Endometrial microvascular endothelial cells (primary cell): ENCODE results near the gene EHBP1L1. TPM values are rescaled to one million over a fixed set of nuclear protein-coding genes. Genes with fewer than 3 reads are reported as not detected.

Source experiments
- in situ Hi-C: cut with HindIII; loops from 2 replicates; pipeline ENCODE4 v1.10.0; 2017; ENCODE audit warnings: low sequenced_read_pairs, low pct_unique_long_range_greater_than_20kb; ENCODE audit errors: inconsistent ontology term
- total RNA-seq: library from RNA; depleted of rRNA; stranded (reverse); fragments of >200 nt; gene quantifications from one replicate; pipeline ENCODE4 v1.2.3, GENCODE V29; 2015; ENCODE audit errors: inconsistent ontology term

Gene EHBP1L1
- total RNA-seq, 1 donor from 2014 or later = 50.5 TPM

DNA sequence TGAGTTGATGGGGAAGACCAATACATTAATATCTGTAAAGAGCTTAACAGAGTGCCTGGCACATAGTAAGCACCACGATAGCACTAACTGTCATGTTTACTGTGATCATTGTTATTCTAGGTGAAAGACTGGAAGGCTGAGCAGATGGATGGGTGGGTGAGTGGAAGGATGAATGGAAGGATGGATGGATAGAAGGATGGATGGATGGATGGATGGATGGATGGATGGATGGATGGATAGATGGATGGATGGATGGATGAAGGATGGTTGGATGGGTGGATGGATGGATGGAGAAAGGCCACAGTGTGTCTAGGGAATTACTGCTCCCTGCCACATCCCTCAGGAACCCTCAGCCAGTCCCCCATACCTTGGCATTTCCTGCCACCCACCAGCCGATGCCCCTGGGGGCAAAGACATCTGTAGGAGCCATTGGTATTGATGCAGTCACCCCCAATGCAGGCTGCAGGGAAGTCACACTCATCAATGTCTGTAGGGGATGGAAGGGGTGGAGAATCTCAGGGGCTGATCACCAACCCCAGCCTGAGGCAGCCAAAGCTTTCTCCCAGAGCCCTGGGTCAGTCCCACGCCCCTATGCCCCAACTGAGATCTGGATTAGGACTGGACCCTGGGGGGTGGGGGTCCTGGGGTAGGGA lies 33.0 kb upstream of the EHBP1L1 start:
- in situ Hi-C loops = no loop called here

DNA sequence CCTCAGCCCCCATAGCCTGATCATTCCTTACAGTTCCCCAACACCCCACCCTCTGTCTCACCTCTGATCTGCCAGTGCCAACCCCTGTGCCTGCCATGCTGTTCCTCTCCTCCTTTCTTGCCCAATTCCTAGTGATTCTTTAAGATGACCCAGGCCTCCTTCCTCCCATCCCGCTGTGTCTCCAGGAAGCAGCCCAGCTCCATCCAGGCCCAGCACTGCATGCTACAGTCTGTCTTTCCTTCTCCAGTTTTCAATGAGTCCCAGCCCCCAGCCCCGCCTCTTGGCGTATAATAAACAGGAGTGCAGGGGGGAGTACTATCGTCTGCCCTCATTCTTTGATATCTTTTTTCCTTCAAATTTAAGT lies 30.0 kb upstream of the EHBP1L1 start:
- in situ Hi-C loops = no loop called here

DNA sequence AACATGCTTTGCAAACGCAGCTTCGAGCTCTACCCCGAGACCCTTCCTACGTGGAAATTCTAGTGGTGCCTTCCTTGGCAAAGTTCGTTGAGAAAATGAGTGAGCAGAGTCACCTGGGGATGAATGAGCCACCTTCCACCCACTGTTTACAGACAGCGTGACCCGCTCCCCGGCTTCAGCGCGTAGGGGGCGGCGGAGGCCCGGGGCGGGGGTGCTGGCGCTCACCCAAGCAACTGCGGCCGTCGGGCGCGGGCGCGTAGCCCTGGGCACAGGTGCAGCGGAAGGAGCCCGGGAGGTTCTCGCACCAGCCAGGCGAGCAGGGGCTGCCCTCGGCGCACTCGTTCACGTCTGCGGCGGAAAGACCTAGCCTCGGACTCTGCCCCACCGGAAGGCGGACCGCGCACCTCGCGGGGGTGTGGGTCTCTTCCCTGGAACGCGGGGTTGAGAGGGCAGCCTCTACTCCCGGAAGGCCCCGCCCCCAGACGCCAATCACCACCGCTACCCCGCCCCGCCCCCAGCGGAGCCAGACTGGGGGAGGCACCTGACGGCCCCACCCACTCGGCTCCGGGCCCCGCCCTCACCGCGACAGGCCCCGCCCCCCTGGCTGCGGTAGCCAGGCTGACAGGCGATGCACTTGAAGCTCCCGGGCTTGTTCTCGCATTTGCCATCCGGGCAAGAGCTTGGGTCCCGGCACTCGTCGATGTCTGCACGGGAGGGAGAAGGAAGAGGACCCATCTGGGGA lies 29.5 kb upstream of the EHBP1L1 start:
- in situ Hi-C loops = no loop called here

DNA sequence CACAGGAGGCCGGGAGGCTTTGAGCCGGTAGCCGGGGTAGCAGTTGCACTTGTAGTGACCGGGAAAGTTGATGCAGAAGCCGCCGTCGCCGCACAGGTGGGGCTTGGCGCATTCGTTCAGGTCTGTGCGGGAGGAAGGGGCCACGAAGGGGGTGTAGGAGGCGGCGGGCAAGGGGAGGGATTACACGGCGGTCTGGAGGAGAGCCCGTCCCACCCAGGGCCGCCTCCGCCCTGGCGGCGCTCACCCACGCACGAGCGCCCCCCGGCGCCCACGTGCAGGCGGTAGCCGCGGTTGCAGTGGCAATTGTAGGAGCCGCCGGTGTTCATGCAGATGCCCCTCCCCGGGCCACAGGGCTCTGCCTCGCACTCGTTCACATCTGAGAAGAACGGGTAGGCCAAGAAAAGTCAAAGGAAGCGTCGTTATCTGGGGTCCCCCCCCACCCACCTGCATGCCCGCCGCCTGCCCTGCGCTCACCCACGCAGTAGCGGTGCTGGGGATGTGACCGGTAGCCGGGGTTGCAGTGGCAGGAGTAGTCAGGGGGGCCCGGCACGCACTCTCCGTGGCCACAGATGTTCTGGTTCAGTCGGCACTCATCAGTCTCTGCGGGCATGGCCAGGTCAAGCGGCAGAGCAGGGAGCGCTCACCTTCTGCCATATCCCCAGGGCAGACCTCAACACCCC lies 28.3 kb upstream of the EHBP1L1 start:
- in situ Hi-C loops = no loop called here

DNA sequence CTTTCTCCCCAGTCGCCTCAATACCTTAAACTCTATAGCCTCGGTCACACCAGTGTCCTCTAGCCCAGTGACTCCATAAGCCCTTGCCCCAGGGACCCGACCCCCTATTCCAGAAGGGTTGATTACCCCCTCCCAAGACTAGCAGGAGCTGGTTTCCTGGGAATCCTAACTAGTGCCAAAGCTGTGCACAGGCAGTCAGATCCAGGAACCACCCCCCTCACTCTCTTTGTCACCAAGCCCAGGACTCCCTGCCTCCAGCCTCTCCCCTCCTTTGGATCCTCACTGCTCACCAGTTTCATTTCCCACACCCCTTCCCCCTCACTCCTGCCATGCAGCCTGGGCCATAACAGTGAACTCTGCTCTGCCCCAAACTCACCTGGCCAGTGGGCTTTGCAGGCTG lies 27.5 kb upstream of the EHBP1L1 start:
- in situ Hi-C loops = no loop called here

DNA sequence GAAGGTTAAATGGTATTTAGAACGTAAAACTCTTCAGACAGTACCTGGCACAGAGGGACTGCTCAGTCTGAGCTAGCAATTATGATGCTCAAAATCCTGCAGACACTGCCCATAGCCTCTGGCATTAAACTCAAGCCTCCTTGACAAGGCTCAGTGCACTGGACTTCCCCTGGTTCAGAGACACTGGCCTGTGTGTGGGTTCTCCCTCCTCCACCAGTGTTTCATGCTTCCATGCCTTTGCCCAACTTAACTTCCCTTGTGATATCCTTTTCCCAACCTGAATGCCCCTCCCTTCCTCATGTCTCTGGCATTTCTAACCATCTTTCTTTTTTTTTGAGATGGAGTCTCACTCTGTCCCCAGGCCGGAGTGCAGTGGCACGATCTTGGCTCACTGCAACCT lies 26.8 kb upstream of the EHBP1L1 start:
- in situ Hi-C loops = no loop called here

DNA sequence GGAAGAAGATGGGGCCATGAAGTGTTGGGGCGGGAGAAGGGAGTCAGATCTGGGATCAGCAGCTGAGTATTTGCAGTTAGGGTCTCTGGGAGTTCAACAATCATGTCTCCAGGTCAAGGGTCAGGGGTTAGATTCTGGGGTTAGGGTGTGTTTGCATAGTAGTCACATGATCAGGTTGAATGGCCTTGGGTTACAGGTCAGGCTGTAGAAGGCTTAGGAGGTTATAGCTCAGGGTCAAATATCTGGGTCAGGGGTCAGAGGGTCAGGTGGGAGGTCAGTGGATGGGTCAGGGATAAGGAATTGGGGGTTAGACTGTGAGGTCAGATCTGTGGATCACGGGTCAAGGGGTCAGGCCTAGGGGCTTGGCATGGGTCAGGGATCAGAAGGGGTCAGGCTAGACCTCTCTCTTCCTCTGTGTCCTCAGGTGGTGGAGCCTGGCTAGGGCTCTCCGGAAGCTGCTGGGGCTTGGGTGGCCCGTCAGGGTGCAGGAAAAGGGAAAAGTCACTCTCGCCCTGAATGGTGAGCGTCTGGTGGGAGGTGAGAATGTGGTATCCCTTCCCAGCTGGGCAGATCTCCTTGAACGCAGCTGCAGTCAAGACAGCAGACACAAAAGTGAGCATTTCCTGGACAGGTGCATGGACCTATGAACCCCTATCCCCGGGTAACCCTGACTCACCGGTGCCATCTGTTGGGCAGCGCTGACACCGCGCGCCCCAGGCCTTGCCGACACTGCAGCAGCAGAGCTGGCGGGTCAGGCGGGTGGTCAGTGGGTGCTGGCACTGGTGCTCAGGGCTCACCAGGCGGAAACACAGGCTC lies 24.1 kb upstream of the EHBP1L1 start:
- in situ Hi-C loops = no loop called here

DNA sequence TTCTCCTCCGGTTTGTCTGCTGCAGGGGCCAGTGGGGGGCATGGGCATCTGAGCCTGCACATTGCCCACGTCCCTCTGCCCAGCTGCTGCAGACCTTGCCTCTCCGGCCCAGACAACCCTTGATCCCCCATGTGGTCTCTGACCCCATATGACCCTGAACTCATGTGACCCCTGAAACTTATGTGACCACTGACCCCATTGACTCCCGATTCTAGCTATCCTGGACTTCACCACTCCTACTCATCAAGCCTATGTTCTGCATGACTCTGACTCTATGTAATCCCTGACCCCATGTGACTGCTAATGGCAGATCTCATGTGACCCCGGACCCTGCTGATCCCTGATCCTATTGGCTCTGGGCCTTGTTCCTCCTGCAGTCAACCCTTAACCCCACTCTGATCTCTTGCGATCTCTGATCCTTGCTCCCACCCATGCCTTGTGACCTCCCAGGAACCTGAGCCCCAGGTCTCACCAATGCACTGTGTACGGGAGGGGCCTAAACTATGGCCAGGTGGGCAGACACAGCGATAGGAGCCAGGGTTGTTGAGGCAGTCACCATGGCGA lies 23.4 kb upstream of the EHBP1L1 start:
- in situ Hi-C loops = no loop called here

DNA sequence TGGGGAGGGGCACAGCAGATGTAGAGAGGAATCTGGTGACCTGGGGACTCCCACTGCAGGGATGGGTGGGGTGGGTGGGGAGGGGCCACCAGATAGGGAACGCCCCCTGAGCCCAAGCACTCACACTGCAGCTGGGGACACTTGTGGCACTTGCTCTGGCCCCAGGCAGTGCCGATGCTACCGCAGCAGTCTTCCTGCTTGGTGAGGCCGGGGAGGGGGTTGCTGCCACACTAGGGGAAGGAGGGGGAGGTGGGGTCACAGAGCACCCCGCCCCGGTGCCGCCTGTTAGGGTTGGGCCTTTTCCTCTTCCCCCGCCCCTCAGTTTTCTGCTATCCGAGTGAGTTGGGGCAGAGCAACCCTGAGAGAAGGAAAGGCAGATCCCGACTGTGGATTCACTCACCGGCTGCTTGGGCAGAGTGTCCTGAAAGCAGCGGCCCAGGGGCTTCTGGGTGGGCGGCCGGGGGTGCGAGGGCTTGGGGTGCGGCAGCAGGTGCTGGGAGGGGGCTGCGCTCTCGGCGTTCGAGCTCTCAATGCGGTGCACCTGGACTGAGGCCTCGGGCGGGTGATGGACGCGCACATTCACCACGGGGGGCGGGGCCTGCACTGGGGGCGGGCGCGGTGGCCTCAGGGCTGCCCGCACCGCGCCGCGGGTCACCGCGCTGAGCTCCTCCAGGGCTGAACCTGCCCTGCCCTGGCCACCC lies 22.4 kb upstream of the EHBP1L1 start:
- in situ Hi-C loops = no loop called here

DNA sequence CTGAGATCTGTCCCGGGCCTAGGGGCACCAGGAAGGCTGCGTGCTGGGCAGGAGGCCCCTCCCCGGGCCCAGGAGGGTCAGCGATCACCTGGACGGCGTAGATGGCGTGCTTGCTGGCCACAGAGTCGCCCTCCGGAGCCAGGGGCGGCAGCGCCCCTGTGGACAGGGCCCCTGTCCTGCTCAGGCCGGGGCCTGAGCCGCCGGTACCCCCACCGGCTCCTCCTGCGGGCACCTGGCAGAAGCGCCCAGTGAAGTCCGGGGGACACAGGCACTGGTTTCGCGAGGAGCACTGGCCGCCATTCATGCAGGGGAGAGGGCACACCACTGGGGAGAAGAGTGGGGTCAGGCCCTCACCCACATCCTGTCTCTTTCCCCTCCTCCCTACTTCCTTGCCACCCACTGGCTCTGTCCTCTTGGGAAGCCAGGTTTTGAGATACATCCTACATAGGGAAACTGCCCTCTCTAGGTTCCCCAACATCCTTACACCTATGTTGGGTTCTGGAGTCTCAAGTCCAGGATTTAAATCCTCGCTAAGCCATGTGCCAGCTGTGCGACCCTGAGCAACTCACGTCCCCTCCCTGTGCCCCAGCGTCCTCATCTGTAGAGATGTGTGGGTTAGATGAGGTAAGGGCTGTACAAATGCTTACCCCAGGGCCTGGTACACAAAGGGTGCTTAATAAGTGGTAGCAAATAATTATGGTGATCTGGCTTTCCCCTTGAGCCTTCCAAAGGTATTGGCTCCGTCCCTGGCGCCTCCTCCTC lies 21.6 kb upstream of the EHBP1L1 start:
- in situ Hi-C loops = no loop called here

DNA sequence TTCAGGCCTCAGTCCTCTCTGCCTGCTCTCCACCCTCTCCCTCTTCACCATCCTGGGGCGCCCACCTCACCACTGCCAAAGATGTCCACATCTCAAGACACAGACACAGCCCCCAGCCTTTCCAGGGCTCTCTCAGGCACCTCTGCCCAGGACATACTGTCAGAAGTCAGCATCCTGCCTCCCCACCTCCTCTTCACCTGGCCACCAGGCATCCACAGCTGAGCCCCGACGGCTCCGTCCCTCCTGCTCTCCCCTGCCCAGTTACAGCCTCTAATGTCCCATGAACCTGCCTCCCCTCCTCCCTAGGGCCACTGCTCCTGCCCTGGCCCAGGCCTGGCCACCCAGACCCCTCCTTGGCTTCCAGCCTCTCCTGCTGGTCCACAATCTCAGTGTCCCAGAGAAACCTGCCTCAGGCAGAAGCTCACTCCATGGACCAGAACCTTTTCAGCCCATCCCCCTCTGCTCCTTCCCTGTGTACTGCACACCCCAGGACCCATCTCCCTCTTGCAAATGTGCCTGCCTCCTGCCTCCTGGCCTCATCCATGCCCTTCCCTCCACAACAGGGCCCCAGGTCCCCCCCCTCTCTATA lies 20.9 kb upstream of the EHBP1L1 start:
- in situ Hi-C loops = no loop called here

DNA sequence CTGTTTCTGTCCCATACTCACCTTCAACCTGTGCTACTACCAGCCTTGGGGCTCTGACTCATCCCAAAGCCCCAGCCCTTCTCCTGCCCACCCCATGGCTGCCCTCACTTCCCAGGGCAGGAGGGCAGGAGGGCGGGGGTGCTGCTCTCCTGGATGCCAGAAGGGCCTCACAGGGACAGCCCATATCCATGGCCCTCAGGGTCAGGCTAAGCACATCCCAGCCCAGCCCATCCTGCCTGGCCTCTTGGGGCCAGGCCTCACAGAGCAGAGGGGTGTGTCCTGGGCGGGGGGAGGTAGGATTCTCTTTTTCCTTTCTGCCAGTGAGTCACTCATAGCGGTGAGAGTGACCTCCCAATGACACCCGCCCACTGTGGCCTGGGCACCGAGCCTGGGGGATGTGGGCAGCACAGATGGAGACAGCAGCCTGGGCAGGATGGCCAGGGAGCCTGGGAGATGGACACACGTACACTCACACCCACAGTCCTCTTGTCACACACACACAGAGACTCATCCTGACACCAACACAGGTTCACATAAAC lies 20.1 kb upstream of the EHBP1L1 start:
- in situ Hi-C loops = no loop called here

DNA sequence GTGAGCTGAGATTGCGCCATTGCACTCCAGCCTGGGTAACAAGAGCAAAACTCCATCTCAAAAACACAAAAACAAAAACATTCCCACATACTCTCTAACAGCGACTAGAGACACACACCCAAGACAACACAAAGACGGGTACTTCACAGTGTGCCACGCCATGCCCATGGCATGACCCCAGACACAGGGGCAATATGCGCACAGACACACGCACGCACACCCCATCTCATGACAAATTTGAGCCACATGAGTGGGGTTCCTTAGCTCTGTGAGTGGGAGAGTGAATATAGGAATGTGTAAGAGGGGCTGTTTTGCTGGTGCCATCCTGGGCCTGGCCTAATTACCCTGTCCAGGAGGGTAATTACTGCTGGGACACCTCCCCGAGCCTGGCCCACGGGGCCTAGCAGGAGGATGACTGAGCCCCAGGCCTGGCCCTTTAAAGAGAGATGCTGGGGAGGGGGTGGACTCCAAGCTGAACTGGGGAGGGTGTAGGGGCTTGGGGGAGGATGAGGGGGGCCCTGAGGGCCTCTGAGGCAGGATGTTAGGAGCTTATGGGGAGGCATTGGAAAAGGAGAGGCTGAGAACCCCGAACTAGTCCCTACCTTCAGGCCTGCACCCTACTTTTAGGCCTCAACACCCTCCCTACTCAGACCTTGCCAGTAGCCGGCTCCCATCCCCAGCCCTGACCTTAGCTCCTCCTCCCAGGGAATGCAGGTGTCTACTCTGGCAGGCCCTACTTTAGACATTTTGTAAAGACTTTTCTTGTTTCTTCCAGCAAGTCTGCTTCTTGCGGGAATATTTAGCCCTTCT lies 19.2 kb upstream of the EHBP1L1 start:
- in situ Hi-C loops = no loop called here

DNA sequence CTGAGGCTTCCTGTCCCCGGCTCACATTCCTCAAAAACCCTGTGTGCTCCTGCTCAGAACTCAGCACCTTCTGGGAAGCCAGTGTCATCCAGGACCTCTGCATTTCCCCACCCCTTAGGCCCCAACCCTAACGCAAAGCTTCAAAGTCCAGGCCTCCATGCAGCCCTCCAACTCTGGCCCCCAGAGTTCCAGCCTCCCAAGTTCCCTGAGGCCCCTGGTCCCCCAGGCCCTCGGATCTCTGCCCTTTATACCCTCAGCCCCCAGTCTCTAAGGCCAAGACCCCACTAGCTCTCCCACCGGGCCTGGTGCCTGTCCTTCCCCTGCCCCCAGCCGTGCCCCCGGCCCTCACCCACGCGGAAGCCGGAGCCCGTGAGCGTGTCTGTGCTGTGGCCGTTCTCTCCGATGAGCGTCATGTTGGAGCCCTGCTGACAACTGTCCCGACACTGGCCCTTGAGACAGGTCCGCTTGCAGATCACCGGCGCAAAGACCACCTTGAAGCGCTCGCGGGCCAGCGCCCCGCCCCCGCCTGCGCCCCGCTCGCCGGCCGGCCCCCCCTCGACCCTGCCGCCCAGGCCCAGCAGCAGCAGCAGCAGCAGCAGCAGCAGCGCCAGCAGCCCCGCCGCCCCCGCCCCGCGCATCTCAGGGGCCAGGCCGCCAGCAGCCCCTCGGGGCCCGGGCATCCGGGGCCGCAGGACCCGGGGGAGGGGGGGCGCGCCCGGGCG lies 18.4 kb upstream of the EHBP1L1 start:
- in situ Hi-C loops = no loop called here

DNA sequence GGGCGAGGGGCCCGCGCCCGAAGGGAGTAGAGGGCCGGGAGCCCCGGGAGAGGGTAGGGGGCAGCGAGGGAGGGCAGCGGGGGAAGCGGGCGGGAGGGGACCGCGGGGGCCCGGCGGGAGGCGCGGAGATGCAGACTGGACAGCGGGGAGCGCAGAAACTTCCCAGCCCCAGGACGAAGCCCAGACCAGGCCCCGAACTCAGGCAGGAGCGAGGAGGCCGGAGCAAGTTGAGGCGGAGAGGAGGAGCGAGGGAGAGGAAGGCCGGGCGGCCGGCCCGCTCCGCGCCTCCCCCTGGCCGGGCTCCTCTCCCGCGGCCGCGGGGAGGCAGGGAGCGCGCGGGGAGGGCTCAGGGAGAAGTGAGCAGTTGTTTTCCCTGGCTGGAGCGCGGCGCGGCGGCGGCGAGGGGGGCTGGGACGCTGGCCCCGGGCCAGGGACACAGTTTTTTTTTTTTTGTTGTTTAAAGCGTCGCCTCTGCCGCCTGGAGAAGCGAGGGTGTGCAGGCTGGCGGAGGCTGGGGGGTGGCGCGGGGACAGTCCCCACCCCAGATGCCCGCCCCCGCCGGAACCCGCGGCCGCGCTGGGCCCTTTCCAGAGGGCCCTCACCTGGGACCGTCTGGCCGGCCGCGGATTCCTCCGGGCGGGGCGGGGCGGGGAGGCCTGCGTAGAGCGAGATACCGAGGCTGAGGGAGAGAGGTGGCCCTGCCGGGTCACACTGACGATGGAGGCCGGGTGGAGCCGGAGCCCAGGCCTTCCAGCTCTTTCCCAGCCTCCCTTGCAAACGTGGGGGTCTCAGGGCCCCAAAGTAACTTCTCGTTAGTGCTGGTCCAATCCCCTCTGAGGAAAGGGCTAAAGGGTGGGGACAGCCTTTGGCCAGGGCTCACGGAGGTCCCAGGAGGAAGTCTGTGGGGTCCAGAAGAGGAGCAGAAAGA lies 17.6 kb upstream of the EHBP1L1 start, which contains the start of gene LTBP3:
TSS of gene LTBP3 (minus strand) at position 358 of the 928 bp plus-strand sequence. CDS start 400 bp downstream, outside the sequence.
- in situ Hi-C loops = no loop called here
